ENCODE results near the gene SPEG. TPM values are rescaled to one million over a fixed set of nuclear protein-coding genes. Genes with fewer than 3 reads are reported as not detected.

Gene SPEG
- total RNA-seq, 1 experiment from 2014 or later = 56.6 TPM

DNA sequence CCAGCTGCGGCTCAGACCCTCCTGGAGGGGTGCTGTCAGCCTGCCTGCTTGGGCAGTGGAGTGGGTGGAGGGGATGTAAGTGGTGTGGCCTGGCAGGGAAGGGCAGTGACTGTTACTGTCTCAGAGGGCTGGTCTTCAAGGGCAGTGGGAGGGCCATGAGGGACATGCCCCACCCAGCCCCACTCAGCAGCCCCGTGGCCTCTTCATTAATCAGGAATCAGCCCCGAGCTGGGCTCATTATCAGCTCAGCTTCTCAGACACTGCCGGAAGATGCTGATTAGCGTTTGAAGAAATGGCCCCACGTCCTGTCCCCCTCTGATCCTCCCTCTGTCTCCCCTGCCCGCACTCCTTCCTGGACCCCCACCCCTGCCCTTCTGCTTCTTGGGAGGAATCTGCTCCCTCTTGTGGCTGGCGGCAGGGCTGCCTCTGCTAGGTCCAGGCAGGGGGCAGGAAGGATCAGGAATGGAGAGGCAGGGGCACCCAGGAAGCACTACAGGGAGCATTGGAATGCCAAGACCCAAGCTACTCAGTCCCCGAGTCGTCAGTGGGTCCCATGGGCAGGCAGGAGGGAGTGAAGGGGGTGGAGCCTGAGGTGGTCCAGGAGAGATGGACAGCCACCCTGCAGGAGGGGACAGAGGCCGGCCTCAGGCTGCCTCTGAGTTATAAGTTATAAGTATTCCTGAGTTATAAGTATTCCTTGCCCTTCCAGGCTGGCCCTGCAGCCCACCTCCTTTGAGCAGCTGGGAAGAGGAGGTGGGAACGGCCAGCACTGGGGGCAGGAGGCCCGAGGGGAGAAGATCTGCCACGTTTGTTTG, 86.6 kb downstream of the SPEG start:
- peak overlapping the region; percentile 21 to 49 for H3K4me3 ChIP-seq (replicated peaks in 1 of 2; ENCODE audit: low read depth in 1 of 2, low read length in 2 of 2)
- peaks cover 36 to 73% of the 10 kb centered on the region in 2 experiments for H3K4me1 ChIP-seq (ENCODE audit: control insufficient read depth in 1 of 2, insufficient read depth in 2 of 2, low read length in 2 of 2)
- CTCF ChIA-PET = interaction anchor here (0.9 to 3.0 kb wide), 12 partner anchors 9 to 118 kb away, joined by 3 to 34 read pairs (median 10); partner anchors contain the start of gene GMPPA
- H3K79me2 ChIP-seq (ENCODE audit: insufficient read depth, low read length) = no peaks in the 10 kb centered on the region
- TF ChIP-seq POLR2AphosphoS5 (IDR thresholded peaks at IDR 0.05; ENCODE audit: low read depth, low read length) = peak; percentile 28; the same call in 1 of the 2 replicates
- TF ChIP-seq CEBPB (IDR thresholded peaks at IDR 0.05; ENCODE audit: low read depth) = no peak
- no peak for TF ChIP-seq EGR1 (IDR thresholded peaks at IDR 0.05; ENCODE audit: low read depth)
- TF ChIP-seq, protein P1, sequence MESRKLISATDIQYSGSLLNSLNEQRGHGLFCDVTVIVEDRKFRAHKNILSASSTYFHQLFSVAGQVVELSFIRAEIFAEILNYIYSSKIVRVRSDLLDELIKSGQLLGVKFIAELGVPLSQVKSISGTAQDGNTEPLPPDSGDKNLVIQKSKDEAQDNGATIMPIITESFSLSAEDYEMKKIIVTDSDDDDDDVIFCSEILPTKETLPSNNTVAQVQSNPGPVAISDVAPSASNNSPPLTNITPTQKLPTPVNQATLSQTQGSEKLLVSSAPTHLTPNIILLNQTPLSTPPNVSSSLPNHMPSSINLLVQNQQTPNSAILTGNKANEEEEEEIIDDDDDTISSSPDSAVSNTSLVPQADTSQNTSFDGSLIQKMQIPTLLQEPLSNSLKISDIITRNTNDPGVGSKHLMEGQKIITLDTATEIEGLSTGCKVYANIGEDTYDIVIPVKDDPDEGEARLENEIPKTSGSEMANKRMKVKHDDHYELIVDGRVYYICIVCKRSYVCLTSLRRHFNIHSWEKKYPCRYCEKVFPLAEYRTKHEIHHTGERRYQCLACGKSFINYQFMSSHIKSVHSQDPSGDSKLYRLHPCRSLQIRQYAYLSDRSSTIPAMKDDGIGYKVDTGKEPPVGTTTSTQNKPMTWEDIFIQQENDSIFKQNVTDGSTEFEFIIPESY (IDR thresholded peaks at IDR 0.05; ENCODE audit: extremely low read depth, insufficient replicate concordance, low read length) = no peak
- TF ChIP-seq CTCF (IDR thresholded peaks at IDR 0.05 in 2 of 3, conservative IDR thresholded peaks at IDR 0.05 in 1 of 3; ENCODE audit: borderline replicate concordance in 1 of 3, insufficient read depth in 1 of 3, low read depth in 2 of 3, low read length in 2 of 3) = peak in 2 of 3 experiments; percentile 82 to 85; a peak in 4 of 6 replicates
- no peak for TF ChIP-seq ELF1 (IDR thresholded peaks at IDR 0.05; ENCODE audit: borderline replicate concordance, low read depth)
- no peak for TF ChIP-seq ZNF274 (IDR thresholded peaks at IDR 0.05; ENCODE audit: low read depth, low read length)
- intact Hi-C loops (cut with micrococcal nuclease) = loop anchor here (2.0 kb wide), 1 partner anchor 44 kb away; no protein-coding TSS in a partner anchor
- H3K4me2 ChIP-seq (ENCODE audit: low read length) = peak overlapping the region; percentile 88
- POLR2A ChIA-PET = interaction anchor here (0.6 to 1.9 kb wide), 6 partner anchors 9 to 623 kb away, joined by 3 to 5 read pairs (median 4); partner anchors contain the start of gene GMPPA
- H3K9me2 ChIP-seq (ENCODE audit: insufficient read depth) = no peaks in the 10 kb centered on the region
- H3K36me3 ChIP-seq (ENCODE audit: control insufficient read depth in 1 of 2, insufficient read depth in 2 of 2, low read length in 2 of 2) = no peaks in the 10 kb centered on the region
- ATAC-seq = peak; percentile 82
- H2AFZ ChIP-seq (ENCODE audit: low read depth, low read length, poor library complexity, severe bottlenecking) = peak overlapping the region; percentile 77
- no peaks in the 10 kb centered on the region for H3K27me3 ChIP-seq (ENCODE audit: insufficient read depth, low read length)
- no peaks in the 10 kb centered on the region for H3K9me3 ChIP-seq (ENCODE audit: control insufficient read depth in 1 of 2, insufficient read depth in 1 of 2, low read depth in 1 of 2, low read length in 2 of 2)
- RAD21 ChIA-PET (ENCODE audit: low non-redundant PET in 1 of 2, low total read pairs in 2 of 2, uncharacterized antibody in 2 of 2, unreplicated experiment in 2 of 2) = interaction anchor here (0.7 to 1.9 kb wide), 4 partner anchors 22 to 118 kb away, joined by 3 to 8 read pairs (median 4); partner anchors contain the start of gene GMPPA (in 1 of the 2)
- H3K9ac ChIP-seq (ENCODE audit: low read length) = peak overlapping the region; percentile 64
- DNase-seq (ENCODE audit: low read depth, low spot score) = no peak
- no peaks in the 10 kb centered on the region for H4K20me1 ChIP-seq (ENCODE audit: insufficient read depth)
- peak overlapping the region; percentile 78 for H3K27ac ChIP-seq (ENCODE audit: low read depth, low read length)
- BruUV-seq (replicated peaks) = no TSS peak
